ENCODE measurements around the gene ZKSCAN1.

Gene ZKSCAN1

DNA sequence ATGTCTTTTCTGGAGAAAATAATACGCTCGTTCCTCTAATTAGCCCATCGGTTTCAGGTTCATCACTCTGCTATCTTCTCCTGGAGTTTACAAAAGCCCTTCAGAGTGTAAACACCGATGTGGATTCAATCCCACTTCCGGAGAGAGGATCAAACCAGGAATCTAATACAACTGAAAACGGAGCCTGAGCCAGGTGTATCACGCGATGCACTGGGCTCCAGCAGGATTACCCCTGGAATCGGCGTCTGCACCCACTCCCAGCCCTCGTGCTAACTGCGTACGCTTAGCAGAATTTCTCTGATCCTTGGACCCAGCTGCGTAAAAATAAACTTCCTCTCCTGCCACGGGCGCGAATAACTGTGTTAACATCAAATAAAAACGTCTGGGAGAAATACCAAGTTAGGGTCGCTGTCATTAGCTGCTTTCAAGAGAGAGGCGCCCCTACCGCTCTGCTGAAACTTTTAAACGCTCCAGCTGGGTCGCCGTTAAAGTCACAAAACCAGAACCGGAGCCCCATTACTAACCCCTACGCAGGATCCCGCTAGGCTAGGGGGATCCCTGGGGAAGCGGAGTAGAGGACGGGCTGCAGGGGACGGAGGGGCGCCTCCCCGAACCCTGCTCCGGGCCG lies 65.6 kb downstream of the ZKSCAN1 start:
- DNase-seq (ENCODE audit: low read depth), result no peak

DNA sequence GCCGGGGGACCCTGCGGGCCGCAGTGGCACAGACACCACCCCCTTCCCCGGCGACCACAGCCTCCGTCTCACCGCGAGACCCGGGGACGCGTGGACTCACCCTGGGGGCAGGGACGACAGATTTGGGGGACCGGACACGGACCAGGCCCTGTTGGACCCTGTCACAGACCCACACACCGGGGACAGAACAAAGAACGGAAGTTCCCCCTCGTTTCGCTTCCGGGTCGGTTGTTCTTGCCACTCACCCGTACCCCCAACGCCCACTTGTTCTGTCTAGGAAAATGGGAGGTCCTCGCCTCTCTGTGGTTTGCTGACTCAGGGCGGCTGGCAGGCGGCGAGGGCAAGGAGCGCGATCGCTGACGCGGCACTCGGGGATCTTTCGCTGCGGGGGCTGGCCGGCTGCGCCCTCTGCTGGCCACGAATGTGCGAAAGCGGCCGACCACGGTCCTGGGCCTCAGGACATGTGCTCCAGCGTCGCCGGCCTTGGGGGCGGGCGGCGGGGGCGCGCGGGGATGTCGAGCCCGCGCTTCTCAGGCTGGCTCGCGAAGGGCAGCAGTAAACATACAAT lies 66.2 kb downstream of the ZKSCAN1 start, which contains the start of gene ZNF3:
Gene ZNF3, minus strand, starts transcription at position 189 of the 568 bp plus-strand sequence. CDS start 4,366 bp downstream, outside the sequence.
- DNase-seq (ENCODE audit: low read depth), result peak; percentile 99

DNA sequence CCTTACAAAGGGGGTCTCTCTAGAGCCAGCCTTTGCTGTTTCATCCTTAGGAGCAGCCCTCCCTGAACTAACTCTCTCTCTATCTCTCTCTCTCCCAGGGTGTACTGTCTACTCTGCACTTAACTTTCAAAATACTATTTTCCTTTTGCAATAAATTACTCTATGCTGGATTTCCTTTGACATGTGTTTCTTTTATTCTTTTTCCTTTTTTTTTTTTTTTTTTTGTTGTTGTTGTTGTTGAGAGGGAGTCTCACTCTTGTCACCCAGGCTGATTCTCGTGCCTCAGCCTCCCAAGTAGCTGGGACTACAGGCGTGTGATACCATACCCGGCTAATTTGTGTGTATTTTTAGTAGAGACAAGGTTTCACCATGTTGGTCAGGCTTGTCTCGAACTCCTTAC lies 67.6 kb downstream of the ZKSCAN1 start:
- no peak for DNase-seq (ENCODE audit: low read depth)

DNA sequence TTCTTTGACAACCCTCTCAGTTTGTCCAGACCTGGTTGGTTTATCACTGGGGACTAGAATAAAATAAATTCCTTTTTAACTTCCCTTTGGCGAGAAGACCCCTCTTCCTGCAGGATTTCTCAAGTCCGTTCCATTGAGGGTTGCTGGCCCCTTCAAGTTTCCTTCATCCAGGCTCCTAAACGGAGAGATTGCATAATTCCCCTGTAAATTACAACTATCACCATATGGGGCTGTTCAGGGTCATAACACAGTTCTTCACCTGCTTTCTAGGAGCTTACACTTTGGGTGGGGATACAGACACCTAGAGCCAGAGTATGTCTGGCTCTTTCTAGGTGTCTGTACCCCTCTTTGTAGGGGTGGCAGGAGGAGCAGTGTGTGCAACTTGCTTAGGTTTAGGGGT lies 70.1 kb downstream of the ZKSCAN1 start:
- no peak for DNase-seq (ENCODE audit: low read depth)

DNA sequence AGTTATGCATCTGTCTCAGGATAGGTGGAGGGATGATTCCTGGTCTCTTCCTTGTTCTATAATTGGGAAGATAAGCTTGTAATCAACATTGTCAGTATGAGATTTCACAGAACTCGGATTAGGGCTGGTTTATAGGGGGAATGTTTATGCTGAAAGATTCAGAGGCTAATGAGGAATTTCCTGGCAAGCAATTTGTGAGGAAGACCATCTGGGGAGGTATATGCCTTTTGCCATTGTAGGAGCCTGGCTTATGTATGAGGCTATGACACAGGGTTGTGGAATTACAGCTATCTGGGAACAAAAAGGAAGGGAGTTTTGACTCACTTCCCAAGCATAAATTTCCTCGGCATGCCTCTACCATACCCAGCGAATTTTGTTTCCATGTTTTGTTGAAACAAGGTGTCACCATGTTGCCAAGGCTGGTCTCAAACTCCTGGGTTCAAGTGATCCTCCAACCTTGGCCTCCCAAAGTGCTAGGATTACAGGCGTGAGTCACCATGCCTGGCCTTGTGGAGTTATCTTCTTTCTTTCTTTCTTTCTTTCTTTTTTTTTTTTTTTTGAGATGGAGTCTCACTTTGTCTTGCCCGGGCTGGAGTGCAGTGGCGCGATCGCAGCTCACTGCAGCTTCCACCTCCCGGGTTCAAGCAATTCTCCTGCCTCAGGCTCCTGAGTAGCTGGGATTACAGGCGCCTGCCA lies 71.8 kb downstream of the ZKSCAN1 start:
- DNase-seq (ENCODE audit: low read depth), result peak; percentile 94

DNA sequence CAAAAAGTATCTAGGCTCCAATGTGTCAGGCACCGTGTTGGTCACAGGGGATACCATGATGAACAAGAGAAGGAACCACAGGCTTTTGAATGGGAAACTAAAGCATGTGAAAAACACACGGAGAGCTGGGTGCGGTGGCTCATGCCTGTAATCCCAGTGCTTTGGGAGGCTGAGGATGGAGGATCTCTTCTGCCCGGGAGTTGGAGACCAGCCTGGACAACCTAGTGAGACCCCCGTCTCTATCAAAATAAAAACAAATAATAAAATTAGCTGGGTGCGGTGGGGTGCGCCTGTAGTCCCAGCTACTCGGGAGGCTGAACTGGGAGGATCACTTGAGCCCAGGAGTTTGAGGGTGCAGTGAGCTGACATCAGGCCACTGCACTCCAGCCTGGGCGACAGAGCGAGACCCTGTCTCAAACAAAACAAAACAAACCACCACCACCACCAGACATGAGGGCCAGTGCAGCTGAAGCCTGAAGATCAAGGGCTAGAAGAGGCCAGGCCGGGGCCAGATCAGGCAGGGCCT lies 72.8 kb downstream of the ZKSCAN1 start:
- no peak for DNase-seq (ENCODE audit: low read depth)

DNA sequence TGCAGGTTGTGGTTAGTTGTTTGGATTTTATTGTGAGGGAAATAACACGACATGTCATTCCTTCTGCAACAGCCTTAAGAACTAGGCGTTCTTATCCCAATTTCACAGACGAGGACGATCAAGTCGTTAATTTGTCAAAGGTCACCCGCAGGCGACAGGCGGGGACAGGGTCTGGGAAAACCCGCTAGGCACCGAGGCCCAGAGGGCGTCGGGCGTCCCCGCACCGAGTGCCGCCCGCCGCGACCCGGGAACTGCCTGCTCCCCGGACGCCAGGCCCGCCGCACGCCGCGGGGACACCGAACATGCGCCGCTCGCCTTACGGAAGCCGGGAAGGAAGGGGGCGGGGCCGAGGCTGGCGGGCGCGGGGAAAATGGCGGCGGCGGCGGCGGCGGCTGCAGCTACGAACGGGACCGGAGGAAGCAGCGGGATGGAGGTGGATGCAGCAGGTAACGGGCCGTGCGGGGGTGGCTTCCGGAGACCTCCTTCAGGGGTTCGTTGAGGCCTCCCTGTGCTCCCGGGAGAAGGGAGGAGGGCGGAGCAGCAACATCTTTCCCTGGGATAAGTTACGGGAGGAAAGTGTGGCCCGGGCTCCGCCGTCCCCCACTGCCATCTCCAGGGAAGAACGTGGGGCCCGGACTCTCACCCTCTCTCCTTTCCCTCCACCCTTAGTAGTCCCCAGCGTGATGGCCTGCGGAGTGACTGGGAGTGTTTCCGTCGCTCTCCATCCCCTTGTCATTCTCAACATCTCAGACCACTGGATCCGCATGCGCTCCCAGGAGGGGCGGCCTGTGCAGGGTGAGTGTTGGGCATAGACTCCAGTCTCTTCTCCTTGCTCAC lies 73.4 kb downstream of the ZKSCAN1 start, which contains the start of gene COPS6:
Gene COPS6, plus strand, starts transcription at position 349 of the 837 bp plus-strand sequence. Its CDS starts 22 bp downstream, at position 371.
- DNase-seq (ENCODE audit: low read depth), result peak; percentile 73

DNA sequence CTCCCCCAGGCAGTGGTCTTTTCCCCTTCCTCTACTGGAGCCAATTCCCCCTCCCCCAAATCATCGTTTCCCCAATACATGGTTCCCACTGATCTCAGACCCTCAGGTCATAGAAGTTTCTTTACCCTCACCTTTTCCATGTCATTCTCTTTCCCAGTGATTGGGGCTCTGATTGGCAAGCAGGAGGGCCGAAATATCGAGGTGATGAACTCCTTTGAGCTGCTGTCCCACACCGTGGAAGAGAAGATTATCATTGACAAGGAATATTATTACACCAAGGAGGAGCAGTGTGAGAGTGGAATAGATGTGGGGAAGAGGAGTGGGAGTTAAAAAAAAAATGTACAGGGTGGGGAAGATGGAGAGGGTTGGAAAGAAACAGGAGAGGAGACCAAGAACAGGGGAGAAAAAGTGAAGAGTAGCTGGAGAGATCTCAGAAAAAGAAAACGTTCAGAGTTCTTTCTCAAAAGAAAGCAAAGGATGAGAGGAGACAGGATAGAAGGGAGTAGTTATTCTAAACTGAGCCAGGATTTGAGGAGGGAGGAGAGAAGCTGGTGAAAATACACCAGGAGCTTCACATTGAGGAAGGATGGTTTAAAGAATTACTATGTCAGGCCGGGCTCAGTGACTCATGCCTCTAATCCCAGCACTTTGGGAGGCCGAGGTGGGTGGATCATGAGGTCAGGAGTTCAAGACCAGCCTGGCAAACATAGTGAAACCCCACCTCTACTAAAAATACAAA lies 74.2 kb downstream of the ZKSCAN1 start:
- peak; percentile 60 for DNase-seq (ENCODE audit: low read depth)

DNA sequence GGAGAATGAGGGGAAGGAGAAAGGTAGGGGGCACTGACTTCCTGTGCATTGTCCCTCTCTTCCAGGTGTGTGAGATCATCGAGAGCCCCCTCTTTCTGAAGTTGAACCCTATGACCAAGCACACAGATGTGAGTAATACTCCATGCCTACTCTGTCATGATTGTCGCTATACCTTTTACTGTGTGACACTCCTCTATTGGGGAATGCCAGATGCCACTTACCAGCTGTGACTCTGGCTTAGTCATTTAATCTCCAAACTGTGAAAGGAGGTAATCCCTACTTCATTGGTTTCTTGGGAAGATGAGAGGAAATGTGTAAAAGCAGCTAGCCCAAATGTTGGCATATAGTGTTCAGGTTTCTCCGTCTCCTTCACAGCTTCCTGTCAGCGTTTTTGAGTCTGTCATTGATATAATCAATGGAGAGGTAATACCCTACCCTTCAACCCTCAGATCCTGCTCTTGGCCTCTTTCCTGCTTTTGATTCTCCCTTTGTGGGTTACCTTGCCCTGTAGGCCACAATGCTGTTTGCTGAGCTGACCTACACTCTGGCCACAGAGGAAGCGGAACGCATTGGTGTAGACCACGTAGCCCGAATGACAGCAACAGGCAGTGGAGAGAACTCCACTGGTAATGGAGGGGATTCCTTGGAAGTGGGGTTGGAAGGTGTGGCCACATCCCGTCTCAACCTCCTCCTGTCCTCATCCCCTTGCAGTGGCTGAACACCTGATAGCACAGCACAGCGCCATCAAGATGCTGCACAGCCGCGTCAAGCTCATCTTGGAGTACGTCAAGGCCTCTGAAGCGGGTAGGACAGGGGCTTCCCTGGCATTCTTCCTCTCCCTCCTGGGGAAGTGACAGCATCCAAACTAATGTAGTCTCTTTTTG lies 75.4 kb downstream of the ZKSCAN1 start:
- DNase-seq (ENCODE audit: low read depth), result no peak

All from iris pigment epithelial cell (primary cell).